MV-4-11 (cell line): Measurements from ENCODE around the gene STUM.
A peak's percentile ranks its signal among the peaks of the same experiment; 100 is the strongest.
"Not testable (repeated sequence)": the region's sequence is repeated elsewhere in the genome, so short reads cannot be mapped to it uniquely, and the experiment has no call there.

Source experiments
- DNase-seq: peaks from one replicate; lab custom pipeline; 2025; lab: John Stamatoyannopoulos, UW

The STUM gene

DNA sequence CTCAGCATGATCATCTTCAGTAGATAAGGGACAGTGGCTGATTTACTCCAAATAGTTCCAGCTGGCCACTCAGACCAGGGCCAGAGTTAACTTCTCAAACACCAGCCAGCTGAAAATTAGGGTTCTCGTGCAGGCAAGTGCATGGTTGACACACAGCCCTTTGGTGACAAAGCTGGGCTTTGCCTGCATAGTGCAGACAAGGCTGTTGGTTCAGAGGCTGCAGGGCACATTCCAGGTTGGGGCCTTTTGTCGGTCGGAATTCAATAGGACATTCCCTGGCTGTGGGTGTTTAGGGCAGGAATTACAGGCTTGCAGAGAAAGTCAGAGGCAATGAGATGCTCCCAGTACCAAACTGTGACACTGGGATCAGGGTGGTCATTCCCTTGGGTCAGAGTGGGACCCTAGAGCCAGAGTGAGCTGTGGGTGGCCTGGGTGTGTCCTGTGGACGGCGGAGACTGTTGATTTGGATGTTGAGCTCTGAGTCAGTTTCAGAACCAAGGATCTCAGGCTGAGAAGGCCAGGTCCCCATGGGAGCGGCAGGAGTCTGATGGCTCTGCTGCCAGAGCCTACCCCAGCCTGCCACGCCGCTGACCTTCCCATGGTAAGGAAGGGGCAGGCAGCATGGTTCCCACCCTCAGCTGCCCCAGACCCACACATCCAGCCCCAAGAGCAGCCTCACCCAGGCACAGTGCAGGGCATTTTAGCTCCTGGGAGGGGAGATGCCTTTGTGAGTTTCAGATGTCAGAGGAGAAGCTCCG lies 56.2 kb downstream of the STUM start:
- no peak for DNase-seq

DNA sequence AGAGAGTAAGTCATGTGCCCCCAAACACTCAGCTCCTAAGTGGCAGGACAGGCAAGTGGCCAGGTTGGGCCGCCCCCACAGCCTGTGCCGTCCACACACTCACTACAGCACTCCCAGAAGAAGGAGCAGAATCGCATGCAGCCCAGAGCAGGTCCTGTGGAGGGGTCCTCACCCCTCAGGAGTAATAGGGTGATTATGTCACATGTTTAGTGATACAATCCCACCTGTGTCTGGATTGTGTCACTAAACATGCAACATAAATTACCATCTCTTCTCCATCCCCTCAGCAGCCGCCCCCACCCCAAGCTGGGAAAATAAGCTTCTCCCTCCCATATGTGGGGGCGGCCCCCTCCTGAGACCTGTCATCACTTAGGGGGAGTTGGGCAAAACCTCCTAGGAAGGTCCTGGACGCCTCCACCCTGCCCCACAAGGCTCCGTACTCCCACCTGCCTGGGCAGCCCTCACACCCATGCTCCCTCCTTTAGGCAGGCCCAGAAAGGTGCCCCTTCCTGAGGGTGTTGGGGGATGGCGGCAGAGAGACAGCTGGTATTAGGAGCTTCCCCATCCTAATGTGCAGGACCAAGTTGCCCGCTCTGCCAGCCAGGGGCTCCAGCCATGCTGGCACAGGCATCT lies 56.9 kb downstream of the STUM start:
- no peak for DNase-seq

DNA sequence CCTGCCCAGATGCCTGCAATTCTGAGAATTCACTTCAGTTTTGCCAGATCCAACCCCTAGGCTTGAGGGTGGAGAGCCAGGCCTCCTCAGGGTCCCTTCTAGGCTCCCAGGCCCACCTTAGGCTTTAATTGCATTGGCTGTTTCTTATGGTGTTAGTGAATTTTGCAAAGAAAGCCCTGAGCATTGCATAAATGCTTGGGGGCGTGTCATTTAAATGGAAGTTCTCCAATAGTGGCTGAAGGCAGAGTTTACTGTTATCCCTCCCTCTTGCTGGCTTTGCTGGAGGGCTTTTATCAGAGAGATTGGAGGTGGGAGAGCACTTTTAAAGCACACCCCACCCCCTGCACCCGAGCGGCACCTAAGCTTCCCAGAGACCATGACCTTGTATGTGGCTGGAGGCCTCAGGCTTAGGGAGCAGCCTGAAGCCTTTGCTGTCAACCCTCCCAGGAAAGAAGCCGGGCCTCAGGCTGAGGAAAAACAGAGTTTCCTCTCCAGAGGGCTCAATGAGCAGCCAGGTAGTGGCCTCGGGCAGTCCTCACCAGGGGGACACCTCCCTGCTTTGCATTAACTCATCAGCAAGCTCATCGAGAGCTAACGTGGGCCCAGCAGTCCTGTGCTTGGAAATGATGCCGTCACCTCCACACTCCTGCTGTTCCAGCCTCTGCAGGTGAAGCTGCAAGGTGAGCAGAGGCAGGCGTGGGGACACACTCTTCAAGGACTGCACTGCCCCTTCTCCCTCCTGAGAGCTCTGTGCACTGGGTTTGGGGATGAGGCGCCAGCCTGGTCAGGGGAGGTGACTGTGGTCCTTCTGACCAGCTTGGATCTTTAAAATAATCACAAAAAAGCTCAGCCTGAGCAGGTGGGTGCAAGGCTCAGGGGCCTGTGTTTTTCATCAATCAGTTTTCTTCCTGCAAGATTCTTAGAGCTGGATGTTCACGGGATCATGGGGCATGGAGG lies 58.0 kb downstream of the STUM start:
- no peak for DNase-seq

DNA sequence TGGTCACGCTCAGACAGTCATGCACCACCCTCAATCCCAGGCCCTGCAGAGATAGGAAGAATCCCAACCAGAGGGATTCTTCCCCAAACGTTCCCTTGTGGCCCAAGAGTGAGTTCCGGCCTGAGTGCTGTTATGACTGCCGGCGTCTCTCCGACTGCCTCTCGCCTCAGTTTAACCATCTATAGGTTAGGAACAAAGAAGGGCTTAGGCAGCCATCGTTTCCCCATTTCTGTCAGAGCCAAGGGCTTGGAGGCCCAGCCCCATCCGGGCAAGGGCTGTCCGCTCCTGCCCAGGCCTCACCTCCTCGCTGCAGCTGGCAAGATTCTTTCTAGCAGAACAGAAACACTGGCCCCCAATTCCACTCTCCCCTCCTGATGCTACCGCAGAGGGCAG lies 58.7 kb downstream of the STUM start:
- DNase-seq = no peak

DNA sequence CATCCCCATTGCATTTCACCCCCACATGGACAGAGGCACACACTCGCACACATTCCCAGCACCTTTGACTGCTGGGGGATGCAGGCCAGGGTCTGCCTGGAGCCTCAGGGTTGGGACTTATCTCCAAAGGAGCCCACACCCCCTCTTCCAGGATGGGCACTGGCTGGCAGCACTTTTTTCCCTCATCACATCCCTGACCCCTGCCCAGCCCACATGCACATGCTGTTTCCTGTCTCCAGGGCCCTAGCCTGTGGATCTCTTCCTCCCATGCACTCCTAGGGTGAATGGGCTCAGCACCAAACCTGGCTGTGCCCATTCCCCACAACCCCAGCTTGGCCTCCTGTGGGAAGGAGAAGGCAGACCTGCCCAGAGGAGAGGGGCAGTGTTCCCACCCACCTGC lies 59.3 kb downstream of the STUM start:
- no peak for DNase-seq

DNA sequence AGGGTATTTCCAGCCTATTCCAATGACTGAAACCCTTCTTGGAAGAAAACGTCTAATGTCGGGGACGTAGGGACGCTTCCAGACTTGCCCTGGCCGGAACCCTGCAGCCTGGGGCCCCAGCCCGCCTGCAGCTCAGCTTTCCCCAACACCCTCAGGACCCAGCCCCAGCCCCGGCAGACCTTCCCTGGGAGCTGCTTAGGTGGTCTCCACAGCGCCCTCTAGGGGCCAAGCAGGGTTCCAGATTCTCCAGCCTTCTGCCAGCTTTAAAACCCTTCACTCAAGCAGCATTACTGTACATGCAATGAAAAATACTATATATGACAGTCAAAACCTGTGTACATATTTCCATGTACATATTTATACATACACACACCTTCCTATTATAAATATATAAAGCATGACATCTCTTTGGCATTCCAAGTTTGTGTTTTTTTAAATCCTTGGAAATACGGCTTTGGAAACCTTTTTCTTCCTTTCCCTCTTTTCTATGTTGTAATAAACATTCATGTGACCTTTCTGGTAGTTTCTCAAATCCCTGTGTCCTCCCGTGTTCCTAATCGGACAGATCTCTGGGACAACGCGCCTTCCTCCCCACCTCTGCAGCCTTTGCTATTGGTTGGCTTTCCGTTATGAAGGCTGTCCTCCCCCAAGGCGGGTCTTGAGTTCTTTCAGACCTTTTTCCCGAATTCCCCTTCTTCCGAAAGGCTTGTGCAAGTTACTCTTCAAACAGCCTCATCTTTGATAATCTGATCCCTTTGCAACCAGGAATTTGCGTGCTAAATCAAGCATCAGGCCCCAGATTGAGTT lies 60.3 kb downstream of the STUM start:
- peak; percentile 40 for DNase-seq

DNA sequence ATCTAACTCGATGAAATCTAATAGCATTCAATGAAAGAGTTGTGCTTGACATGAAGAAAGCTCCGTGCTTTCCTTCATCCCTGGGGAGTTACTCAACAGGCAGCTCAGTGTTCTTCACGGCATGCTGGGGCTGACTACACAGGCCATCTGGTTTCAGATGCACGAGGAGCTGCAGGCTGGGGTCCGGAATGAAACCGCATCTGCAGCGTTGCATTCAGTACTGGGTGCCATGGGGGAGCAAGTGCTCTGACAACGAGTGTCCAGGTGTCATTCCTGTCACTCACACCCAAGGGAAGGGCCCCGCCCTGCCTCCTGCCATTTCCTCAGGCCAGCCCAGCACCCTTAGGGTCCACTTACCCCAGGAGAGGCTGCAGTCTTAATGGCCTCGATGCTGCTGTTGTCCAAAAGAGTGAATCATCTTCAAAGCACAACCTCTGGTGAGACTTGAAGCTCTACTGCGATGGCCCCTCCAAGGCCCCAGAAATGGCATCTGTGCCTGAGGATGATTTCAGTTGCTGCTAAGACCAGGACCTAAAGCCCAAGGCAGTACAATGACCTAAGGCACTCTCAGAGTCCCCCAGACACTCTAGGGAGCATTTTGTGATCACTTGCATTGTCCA lies 61.4 kb downstream of the STUM start:
- no peak for DNase-seq

DNA sequence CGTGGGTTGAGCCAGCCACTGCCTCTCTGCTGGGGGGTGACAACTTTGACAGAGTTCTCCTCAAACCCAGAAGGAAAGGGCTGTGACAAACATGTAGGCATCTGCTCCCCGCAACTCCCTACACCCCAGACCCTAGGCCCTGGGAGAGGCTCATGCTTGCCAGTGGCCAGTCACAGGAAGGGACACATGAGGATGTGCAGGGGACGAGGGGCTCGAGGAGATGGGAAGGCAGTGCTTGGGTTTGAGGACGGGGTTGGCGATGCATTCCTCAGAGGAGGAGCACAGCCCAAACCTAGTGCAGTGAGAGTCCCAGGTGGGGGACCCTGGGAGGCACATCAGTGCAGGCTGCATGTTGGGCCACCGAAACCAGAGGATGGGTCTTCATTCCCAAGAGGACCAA lies 62.1 kb downstream of the STUM start:
- DNase-seq = no peak

DNA sequence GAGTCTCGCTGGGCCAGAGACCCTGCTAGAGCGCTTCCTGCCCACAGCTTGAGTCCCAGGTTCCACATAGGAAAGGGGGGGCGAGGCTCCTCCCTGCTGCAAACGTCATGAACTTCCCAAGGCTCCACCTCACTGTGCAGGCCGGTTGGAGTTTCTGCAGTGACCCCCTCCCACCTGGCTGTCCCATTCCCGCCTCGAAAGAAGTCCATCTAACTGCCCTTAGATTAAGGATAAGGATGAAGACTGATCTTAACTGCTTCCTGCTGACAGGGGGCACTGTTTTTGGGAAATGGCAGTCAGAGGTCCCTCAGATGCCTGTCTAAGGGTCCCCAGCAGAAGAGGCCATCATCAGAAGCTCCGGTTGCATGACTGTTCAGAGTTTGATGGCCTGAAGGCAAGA lies 62.7 kb downstream of the STUM start:
- DNase-seq = no peak

DNA sequence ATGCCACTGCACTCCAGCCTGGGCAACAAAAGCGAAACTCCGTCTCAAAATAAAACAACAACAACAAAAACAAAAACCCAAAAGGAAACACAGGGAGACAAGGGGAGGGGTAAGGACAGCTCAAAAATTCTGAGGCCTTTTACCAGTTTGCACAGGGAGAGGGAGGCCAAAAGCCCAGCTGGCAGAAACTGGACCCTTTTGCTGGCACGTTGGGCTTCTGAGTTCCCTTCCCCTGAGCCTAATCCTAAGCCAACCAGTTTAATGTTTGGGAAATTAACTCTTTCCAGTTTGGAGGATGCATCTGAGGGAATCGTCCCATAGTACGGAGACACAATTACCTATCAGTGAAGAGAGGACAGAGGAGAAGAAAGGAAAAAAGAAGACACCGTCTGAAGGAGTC lies 63.4 kb downstream of the STUM start:
- DNase-seq = not testable (repeated sequence)

DNA sequence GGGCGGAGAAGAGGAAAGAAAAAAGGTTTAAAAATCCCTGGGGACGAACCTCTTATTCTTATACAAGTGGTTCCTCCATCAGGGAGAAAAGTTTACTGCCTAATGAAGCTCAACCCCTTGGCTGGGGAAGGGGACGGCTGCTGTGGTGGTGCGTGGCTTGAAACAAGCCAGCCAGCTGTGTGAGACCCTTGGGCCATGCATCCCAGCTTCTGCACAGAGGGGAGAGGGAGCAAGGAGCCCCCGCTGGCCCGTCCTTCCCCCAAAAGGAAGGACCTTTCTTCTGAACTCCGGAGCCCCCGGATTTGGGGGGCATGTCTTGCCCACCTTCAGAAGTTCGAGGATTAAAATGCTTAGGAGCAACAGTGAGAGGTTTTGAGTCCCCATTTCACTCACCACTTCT lies 67.3 kb downstream of the STUM start:
- no peak for DNase-seq

DNA sequence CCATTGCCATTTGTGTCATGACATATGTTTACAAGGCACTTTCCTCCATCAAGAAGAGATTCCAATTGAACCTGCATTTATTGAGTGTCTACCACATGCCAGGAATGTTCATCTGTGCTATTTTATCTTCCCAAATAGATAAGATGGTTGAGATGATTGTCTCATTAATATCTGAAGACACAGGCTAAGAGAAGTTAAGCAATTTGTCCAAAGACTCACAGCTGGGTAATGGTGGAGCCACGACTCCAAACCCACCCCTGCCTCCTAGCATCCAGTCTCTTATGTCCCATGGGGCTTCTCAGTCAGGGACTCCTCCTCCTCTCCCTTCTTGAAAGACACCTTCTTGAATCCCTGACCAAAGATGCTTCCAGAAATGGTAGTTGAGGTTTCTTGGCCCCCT lies 68.1 kb downstream of the STUM start:
- DNase-seq = no peak

DNA sequence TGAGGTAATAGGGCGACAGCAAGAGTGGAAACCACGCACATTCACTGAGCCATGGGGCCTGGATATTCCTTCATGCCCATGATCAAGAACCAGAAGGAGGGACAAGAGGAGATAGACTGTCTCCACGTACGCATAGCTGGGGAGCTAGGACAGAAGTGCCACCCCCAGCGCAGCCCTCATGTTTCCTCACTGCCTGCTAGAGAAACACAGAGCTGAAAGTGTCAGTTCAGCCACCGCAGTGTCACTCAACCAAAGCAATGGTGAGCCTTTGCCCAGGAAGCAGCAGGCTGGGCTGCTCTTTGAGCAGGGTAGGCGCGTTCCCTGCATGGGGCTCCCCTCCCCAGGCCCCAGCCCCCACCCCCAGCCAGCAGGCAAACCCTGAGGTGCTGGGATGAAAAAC lies 68.5 kb downstream of the STUM start:
- no peak for DNase-seq

DNA sequence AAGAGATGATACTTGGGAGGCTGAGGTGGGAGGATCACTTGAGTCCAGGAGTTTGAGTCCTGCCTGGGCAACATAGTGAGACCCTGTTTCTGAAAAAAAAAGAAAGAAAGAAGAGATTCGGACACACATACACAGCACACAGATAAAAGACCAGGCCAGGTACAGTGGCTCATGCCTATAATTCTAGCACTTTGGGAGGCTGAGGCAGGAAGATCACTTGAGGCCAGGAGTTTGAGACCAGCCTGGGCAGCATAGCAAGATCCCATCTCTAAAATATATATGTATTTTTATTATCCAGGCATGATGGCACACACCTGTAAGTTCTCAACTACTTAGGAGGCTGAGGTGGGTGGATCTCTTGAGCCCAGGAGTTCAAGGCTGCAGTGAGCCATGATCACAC lies 69.2 kb downstream of the STUM start:
- not testable (repeated sequence) for DNase-seq

DNA sequence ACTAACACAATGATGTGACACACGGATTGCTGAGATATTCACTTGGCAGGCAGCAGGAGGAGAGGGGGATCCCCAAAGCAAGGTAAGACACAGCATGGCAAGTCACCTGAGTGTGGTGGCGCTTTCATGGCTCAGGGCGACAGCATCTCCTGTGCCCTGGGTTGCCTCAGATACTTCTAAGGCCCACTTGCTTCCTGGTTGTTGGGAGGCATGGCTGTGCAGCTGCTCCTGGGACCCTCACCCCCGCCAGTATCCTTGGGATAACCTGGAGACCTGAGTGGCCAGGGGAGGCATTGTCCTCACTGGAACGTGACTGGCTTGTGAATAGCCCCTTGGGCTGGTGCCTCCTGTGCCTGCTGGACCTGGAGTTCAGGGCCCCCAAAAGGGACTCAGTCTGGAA lies 69.8 kb downstream of the STUM start:
- no peak for DNase-seq

DNA sequence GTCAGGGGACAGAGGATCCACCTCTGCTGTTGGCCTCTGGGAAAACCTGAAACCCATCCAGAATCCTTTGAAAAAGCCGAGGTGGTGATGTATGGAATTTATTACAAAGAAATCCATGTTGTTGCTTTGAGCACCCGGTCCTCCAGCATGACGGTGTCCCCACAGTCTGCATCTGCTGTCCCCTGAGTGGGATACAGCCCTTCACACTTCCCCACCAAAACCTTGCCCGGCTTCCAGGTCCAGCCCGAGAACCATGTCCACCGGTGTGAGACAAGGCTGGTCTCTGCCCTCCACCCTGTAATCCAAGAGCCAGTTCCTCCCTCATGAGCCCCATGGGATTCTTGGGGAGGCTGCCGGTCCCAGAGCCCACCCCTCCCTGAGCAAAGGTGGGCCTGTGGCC lies 70.5 kb downstream of the STUM start:
- DNase-seq = no peak

DNA sequence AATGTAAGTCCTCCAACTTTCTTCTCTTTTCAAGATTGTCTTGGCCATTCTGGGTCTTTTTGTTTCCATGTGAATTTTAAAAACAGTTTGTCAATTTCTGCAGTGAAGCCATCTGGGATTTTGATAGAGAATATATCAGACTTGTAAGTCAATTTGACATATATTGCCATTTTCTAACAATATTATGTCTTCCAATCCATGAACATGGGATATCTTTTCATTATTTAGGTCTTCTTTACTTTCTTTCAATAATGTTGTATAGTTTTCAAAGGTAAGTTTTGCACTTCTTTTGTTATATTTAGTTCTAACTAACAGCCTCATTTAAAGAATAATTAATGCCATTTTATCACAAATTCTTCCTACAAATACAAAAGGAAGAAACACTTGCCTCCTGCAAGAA lies 73.4 kb downstream of the STUM start:
- no peak for DNase-seq

DNA sequence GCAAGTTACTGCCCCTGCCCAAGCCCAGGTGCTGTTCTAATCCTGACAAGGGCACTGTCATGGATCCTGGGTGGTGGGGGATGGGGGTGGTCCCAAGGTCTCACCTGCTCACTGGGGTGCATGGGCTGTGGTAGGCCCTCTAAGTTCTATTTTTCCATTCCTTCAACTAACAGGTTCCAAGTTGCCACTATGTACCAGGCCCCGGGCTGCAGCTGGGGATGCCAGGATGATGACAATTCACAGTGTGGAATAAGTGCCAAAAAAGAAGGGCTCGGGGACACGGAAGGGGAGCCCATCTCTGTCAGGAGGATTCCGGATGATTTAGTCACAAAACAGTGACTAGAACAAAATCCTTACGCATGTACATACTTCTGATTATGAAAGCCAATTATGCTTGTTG lies 76.0 kb downstream of the STUM start:
- no peak for DNase-seq

DNA sequence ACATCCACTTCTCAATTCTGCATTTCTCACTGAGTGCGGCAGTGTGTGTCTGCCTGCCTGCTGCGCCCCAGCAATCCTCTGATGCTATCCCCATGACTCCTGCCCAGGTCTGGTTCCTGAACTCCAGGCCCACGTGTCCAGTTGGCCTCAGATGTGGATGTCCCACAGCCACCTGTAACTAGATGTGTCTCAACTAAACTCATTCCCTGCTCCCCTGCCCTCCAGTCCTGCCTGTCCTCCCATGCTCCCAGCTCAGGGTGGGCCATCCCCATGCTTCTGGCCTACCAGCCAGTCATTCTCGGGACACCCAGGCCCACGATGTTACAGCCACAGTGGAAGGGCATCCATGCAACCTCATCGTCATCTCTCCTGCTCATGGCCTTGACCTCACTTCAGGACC lies 76.8 kb downstream of the STUM start:
- DNase-seq = no peak

DNA sequence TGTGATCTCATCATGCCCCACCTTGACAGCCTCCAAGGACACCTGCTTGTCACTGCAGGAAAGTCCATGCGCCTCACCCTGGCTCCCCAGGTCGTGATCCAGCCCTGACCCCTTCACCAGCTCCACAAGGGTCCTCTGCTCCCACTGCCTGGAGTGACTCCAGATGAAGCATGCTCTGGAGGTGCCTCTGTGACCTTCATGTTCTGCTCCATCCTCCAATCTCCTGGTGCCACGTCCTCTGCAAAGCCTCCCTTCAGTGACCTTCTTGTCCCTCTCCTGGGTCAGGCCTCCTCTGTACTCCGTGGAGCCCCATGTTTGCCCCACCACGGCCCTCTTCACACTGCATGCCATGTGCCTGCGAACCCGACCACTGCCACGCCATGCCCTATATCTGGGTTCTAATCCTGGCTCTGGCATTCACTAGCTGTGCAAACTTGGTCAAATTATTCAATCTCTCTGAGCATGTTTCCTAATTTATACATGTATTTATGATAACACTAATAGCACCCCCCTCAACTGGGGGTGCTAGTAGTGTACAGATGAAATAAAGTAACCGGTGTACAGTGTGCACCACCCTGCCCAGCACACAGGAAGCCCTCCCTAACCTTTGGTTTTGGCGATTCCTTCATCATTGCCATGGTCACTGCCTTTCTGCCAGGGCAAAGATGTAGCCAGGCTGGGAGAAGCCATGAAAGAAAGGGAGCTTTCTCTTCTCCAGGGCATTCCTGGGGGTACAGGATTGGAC lies 77.4 kb downstream of the STUM start:
- no peak for DNase-seq

DNA sequence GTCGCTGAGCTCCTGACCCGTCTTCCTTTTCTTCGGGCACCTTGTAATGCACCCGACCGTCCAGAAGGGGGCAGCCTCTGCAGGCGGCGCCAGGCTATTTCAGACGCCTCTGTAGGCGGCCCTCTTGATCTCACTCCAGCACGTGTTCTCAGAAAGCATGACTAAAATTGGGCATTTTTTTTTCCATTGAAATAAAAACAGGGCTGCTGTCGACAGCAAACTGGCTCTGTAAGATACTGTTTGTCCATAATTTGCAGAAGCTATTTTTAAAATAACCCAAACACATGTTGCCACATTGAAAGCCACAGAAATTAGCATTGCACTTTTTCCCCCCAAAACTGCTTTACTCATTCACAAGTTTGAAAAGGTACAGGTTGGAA lies 78.0 kb downstream of the STUM start:
- peak; percentile 63 for DNase-seq
